Measurements from ENCODE around the gene MYCN.
"Not testable (repeated sequence)": the region's sequence is repeated elsewhere in the genome, so short reads cannot be mapped to it uniquely, and the experiment has no call there.

Gene MYCN

DNA sequence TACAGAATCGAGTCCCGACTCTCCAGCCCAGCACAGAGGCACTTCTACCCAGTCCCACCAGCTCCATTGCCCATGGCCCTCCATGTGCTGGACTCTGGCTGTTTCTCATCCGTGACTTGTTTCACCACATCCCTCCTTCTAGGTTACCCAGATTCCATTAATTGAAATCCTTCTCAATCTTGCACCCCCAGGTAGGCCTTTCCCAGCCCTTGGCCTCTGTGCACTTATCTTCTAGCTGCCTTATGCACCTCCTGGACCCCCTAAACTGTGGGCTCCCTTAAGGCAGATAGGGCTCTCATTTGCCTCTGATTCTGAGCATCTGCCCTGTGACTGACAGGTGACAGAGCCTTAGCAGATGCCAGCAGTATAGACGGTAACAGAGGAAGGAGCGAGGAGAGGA, 9.2 kb downstream of the MYCN start:
- peaks cover under 1 to 16% (median 11%) of the 10 kb centered on the region in 4 experiments for H3K4me1 ChIP-seq (ENCODE audit: control extremely low read depth in 1 of 4, control insufficient read depth in 4 of 4, insufficient read depth in 4 of 4, low read length in 3 of 4)
- DNase-seq = no peak
- no peak overlapping the region for H3K4me3 ChIP-seq (ENCODE audit: control insufficient read depth in 1 of 7, extremely low read depth in 1 of 7, insufficient read depth in 4 of 7, low read depth in 2 of 7, low read length in 6 of 7)
- H3K36me3 ChIP-seq (ENCODE audit: control insufficient read depth in 4 of 4, insufficient read depth in 4 of 4, low read length in 3 of 4) = peaks cover 17 to 38% (median 22%) of the 10 kb centered on the region in 4 experiments
- no peaks in the 10 kb centered on the region for H3K27me3 ChIP-seq (replicated peaks in 2 of 5; ENCODE audit: control insufficient read depth in 4 of 5, insufficient read depth in 5 of 5, low read length in 4 of 5)
- ChIA-PET CTCF (interaction anchor here (0.7 to 1.4 kb wide), 3 partner anchors 15 to 558 kb away, joined by 3 read pairs; no protein-coding TSS in a partner anchor), POLR2A (interaction anchor here (0.9 to 1.4 kb wide), 2 partner anchors 8 to 10 kb away, joined by 3 to 4 read pairs; partner anchors contain the start of gene MYCN)
- H3K27ac ChIP-seq (ENCODE audit: insufficient read depth in 1 of 2, low read depth in 1 of 2, low read length in 2 of 2, poor library complexity in 1 of 2, severe bottlenecking in 2 of 2) = no peak overlapping the region
- no peaks in the 10 kb centered on the region for H3K9me3 ChIP-seq (ENCODE audit: control extremely low read depth in 1 of 5, control insufficient read depth in 4 of 5, insufficient read depth in 2 of 5, low read depth in 1 of 5, low read length in 4 of 5)
- WGBS (ENCODE audit: insufficient coverage) = 96% methylated on average over 5 of the region's 5 CpGs

GRCh38 chr2:15950088-15950952, 10.0 kb downstream of the MYCN start:
- H3K4me1 ChIP-seq (ENCODE audit: control extremely low read depth in 1 of 4, control insufficient read depth in 4 of 4, insufficient read depth in 4 of 4, low read length in 3 of 4) = peaks cover 0 to 10% (median 6%) of the 10 kb centered on the region in 4 experiments
- H3K9me3 ChIP-seq (ENCODE audit: control extremely low read depth in 1 of 5, control insufficient read depth in 4 of 5, insufficient read depth in 2 of 5, low read depth in 1 of 5, low read length in 4 of 5) = no peaks in the 10 kb centered on the region
- POLR2A ChIA-PET = interaction anchor here (1.4 kb wide), 1 partner anchor 9 kb away, joined by 4 read pairs; the partner anchor contains the start of gene MYCN
- H3K36me3 ChIP-seq (ENCODE audit: control insufficient read depth in 4 of 4, insufficient read depth in 4 of 4, low read length in 3 of 4) = peaks cover 15 to 33% (median 22%) of the 10 kb centered on the region in 4 experiments
- no peak overlapping the region for H3K4me3 ChIP-seq (ENCODE audit: control insufficient read depth in 1 of 7, extremely low read depth in 1 of 7, insufficient read depth in 4 of 7, low read depth in 2 of 7, low read length in 6 of 7)
- no peaks in the 10 kb centered on the region for H3K27me3 ChIP-seq (replicated peaks in 2 of 5; ENCODE audit: control insufficient read depth in 4 of 5, insufficient read depth in 5 of 5, low read length in 4 of 5)
- 97% methylated on average over 4 of the region's 5 CpGs for WGBS (ENCODE audit: insufficient coverage)
- no peak for DNase-seq
- no peak overlapping the region for H3K27ac ChIP-seq (ENCODE audit: insufficient read depth in 1 of 2, low read depth in 1 of 2, low read length in 2 of 2, poor library complexity in 1 of 2, severe bottlenecking in 2 of 2)
- CTCF ChIA-PET = interaction anchor here (0.7 to 1.4 kb wide), 2 partner anchors 15 to 335 kb away, joined by 3 read pairs; no protein-coding TSS in a partner anchor

DNA sequence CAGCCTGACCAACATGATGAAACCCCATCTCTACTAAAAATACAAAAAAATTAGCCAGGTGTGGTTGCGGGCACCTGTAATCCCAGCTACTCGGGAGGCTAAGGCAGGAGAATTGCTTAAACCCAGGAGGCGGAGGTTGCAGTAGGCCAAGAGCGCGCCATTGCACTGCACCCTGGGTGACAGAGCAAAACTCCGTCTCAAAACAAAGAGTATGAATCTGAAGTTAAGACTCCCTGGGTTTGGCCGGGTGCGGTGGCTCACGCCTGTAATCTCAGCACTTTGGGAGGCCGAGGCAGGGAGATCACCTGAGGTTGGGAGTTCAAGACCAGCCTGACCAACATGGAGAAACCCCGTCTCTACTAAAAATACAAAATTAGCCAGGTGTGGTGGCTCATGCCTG, 11.6 kb downstream of the MYCN start:
- POLR2A ChIA-PET; H3K27ac ChIP-seq (ENCODE audit: insufficient read depth in 1 of 2, low read depth in 1 of 2, low read length in 2 of 2, poor library complexity in 1 of 2, severe bottlenecking in 2 of 2); H3K27me3 ChIP-seq (replicated peaks in 2 of 5; ENCODE audit: control insufficient read depth in 4 of 5, insufficient read depth in 5 of 5, low read length in 4 of 5); H3K9me3 ChIP-seq (ENCODE audit: control extremely low read depth in 1 of 5, control insufficient read depth in 4 of 5, insufficient read depth in 2 of 5, low read depth in 1 of 5, low read length in 4 of 5); DNase-seq; H3K4me1 ChIP-seq (ENCODE audit: control extremely low read depth in 1 of 4, control insufficient read depth in 4 of 4, insufficient read depth in 4 of 4, low read length in 3 of 4); H3K4me3 ChIP-seq (ENCODE audit: control insufficient read depth in 1 of 7, extremely low read depth in 1 of 7, insufficient read depth in 4 of 7, low read depth in 2 of 7, low read length in 6 of 7): not testable (repeated sequence)
- CTCF ChIA-PET = interaction anchor here (0.9 to 1.4 kb wide), 2 partner anchors 10 to 11 kb away, joined by 3 to 4 read pairs; partner anchors contain the start of gene MYCN
- WGBS (ENCODE audit: insufficient coverage) = 96% methylated on average over 9 of the region's 11 CpGs
- H3K36me3 ChIP-seq (ENCODE audit: control insufficient read depth in 4 of 4, insufficient read depth in 4 of 4, low read length in 3 of 4) = peaks cover 6 to 17% (median 10%) of the 10 kb centered on the region in 4 experiments

- 92% methylated on average over 3 of the region's 10 CpGs for WGBS (ENCODE audit: insufficient coverage)
- no peak overlapping the region for H3K4me3 ChIP-seq (ENCODE audit: control insufficient read depth in 1 of 7, extremely low read depth in 1 of 7, insufficient read depth in 4 of 7, low read depth in 2 of 7, low read length in 6 of 7)
These were observed 12.2 kb downstream of the MYCN start for GRCh38 chr2:15952451-15953146.

DNA sequence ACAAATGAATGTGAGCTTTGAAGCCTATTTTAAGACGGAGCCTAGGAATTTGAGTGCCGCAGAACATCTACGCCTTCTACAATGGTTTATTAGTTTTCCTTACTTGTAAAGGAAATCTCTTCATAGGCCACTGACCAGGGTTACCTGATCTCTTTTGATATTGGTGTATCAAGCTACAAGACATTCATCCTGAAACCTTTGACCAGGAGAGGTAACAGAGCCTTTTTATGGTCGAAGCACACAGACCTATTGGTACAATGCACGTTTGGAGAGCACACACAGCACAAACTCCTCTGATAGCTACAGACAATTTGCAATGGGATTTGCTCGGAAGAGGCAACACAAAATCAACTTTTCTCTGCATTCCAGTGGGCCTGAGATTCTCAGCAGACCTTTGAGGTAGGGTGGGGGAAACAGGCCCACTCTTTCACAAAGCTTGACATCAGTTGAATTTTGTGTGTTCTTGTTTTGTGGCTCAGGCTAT, 12.8 kb downstream of the MYCN start:
- CTCF ChIA-PET = interaction anchor here (1.2 to 1.4 kb wide), 2 partner anchors 9 to 11 kb away, joined by 4 read pairs; no protein-coding TSS in a partner anchor
- POLR2A ChIA-PET = no interaction called here
- peaks cover 0 to 5% (median 3%) of the 10 kb centered on the region in 4 experiments for H3K36me3 ChIP-seq (ENCODE audit: control insufficient read depth in 4 of 4, insufficient read depth in 4 of 4, low read length in 3 of 4)

More at GRCh38 chr2:15952451-15953146, 12.2 kb downstream of the MYCN start:
- no peak overlapping the region for H3K27ac ChIP-seq (ENCODE audit: insufficient read depth in 1 of 2, low read depth in 1 of 2, low read length in 2 of 2, poor library complexity in 1 of 2, severe bottlenecking in 2 of 2)
- ChIA-PET POLR2A (no interaction called here), CTCF (interaction anchor here (0.9 to 1.4 kb wide), 2 partner anchors 11 to 12 kb away, joined by 3 to 4 read pairs; partner anchors contain the start of gene MYCN)
- no peaks in the 10 kb centered on the region for H3K27me3 ChIP-seq (replicated peaks in 2 of 5; ENCODE audit: control insufficient read depth in 4 of 5, insufficient read depth in 5 of 5, low read length in 4 of 5)
- no peak for DNase-seq
- no peaks in the 10 kb centered on the region for H3K4me1 ChIP-seq (ENCODE audit: control extremely low read depth in 1 of 4, control insufficient read depth in 4 of 4, insufficient read depth in 4 of 4, low read length in 3 of 4)
- peaks cover 3 to 10% (median 5%) of the 10 kb centered on the region in 4 experiments for H3K36me3 ChIP-seq (ENCODE audit: control insufficient read depth in 4 of 4, insufficient read depth in 4 of 4, low read length in 3 of 4)
- H3K9me3 ChIP-seq (ENCODE audit: control extremely low read depth in 1 of 5, control insufficient read depth in 4 of 5, insufficient read depth in 2 of 5, low read depth in 1 of 5, low read length in 4 of 5) = no peaks in the 10 kb centered on the region

DNA sequence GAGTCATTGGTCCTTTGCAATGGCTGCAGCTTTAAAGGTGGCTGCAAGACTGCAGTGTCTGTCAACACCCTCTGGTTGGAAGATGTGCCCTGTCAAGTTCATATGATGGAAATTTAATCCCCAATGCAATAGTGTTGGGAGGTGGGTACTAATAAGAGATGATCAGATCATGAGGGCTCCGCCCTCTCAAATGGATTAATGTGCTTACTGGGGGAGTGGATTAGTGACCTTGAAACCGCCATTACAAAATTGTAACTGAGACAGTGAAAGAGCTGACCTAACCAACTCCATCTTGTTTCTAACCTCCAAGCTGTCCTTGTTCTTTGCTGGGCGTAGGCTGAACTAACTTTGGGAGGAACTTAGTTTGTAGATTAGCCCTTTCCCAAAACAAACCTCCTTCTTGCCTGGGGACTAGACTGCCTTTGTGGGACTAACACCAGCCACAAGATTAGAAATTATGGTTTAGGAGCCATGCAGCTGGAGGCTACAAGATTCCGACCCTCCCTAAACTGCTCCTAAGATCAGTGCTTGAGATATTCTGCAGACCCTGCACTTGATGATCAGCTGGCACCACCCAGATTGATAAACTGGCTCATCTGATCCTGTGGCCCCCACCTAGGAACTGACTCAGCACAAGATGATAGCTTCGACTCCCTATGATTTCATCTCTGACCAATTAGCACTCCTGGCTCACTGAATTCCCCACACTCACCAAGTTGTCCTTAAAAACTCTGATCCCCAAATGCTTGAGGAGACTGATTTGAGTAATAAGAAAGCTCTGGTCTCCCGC, 13.7 kb downstream of the MYCN start:
- Histone ChIP-seq H3K4me1 (ENCODE audit: control extremely low read depth in 1 of 4, control insufficient read depth in 4 of 4, insufficient read depth in 4 of 4, low read length in 3 of 4) (no peaks in the 10 kb centered on the region), H3K36me3 (ENCODE audit: control insufficient read depth in 4 of 4, insufficient read depth in 4 of 4, low read length in 3 of 4) (no peaks in the 10 kb centered on the region), H3K9me3 (ENCODE audit: control extremely low read depth in 1 of 5, control insufficient read depth in 4 of 5, insufficient read depth in 2 of 5, low read depth in 1 of 5, low read length in 4 of 5) (no peaks in the 10 kb centered on the region), H3K27me3 (replicated peaks in 2 of 5; ENCODE audit: control insufficient read depth in 4 of 5, insufficient read depth in 5 of 5, low read length in 4 of 5) (no peaks in the 10 kb centered on the region), H3K27ac (ENCODE audit: insufficient read depth in 1 of 2, low read depth in 1 of 2, low read length in 2 of 2, poor library complexity in 1 of 2, severe bottlenecking in 2 of 2) (no peak overlapping the region), H3K4me3 (ENCODE audit: control insufficient read depth in 1 of 7, extremely low read depth in 1 of 7, insufficient read depth in 4 of 7, low read depth in 2 of 7, low read length in 6 of 7) (no peak overlapping the region)
- POLR2A ChIA-PET = no interaction called here
- CTCF ChIA-PET = interaction anchor here (1.1 to 1.2 kb wide), 3 partner anchors 10 to 12 kb away, joined by 3 to 5 read pairs (median 4); no protein-coding TSS in a partner anchor
- DNase-seq = no peak
- 100% methylated on average over 3 of the region's 6 CpGs for WGBS (ENCODE audit: insufficient coverage)

More for the DNA sequence above, 12.8 kb downstream of the MYCN start:
- Histone ChIP-seq H3K4me1 (ENCODE audit: control extremely low read depth in 1 of 4, control insufficient read depth in 4 of 4, insufficient read depth in 4 of 4, low read length in 3 of 4) (no peaks in the 10 kb centered on the region), H3K4me3 (ENCODE audit: control insufficient read depth in 1 of 7, extremely low read depth in 1 of 7, insufficient read depth in 4 of 7, low read depth in 2 of 7, low read length in 6 of 7) (no peak overlapping the region), H3K9me3 (ENCODE audit: control extremely low read depth in 1 of 5, control insufficient read depth in 4 of 5, insufficient read depth in 2 of 5, low read depth in 1 of 5, low read length in 4 of 5) (no peaks in the 10 kb centered on the region), H3K27me3 (replicated peaks in 2 of 5; ENCODE audit: control insufficient read depth in 4 of 5, insufficient read depth in 5 of 5, low read length in 4 of 5) (no peaks in the 10 kb centered on the region), H3K27ac (ENCODE audit: insufficient read depth in 1 of 2, low read depth in 1 of 2, low read length in 2 of 2, poor library complexity in 1 of 2, severe bottlenecking in 2 of 2) (no peak overlapping the region)
- no peak for DNase-seq
- 97% methylated on average over 6 of the region's 6 CpGs for WGBS (ENCODE audit: insufficient coverage)

Measured in common myeloid progenitor, CD34-positive (primary cell).